Stimulated activated CD4-positive, alpha-beta T cell treated with anti-CD3 and anti-CD28 coated beads, Interleukin-15, amount 100 ng/mL, for 1 hour (primary cell): ENCODE measurements around the gene HTR4.

Experiments used
- DNase-seq, 2 donors: peaks; one replicate each; pipeline ENCODE4 v3.0.0-alpha.2; 2020; ENCODE audit warnings: low read depth in 1 of 2, low spot score in 1 of 2

The HTR4 gene

GRCh38 chr5:148437249-148437648 lies 217.1 kb downstream of the HTR4 start:
- DNase-seq, result no peak

GRCh38 chr5:148436029-148436428 lies 218.3 kb downstream of the HTR4 start:
- no peak for DNase-seq

GRCh38 chr5:148433826-148434225 lies 220.5 kb downstream of the HTR4 start:
- DNase-seq, result no peak
